Chondrocyte (in vitro differentiated cells): ENCODE results near the gene CDK16. TPM values are rescaled to one million over a fixed set of nuclear protein-coding genes. Genes with fewer than 3 reads are reported as not detected.

Source experiments
- DNase-seq: peaks from one replicate; pipeline ENCODE4 v3.0.0; 2021; ENCODE audit warnings: mixed read lengths, low spot score
- H3K27ac Mint-ChIP-seq: one replicate; pipeline ENCODE4 v1.8.0; 2021; ENCODE audit warnings: mild to moderate bottlenecking, moderate library complexity, mixed read lengths; ENCODE audit not compliant: unreplicated experiment
- H3K27me3 Mint-ChIP-seq: 2 replicates; pipeline ENCODE4 v1.8.0; 2021; ENCODE audit warnings: low read depth, mixed read lengths
- H3K36me3 Mint-ChIP-seq: 2 replicates; pipeline ENCODE4 v1.8.0; 2021; ENCODE audit warnings: low read depth, mixed read lengths
- H3K4me1 Mint-ChIP-seq: 2 replicates; pipeline ENCODE4 v1.8.0; 2021; ENCODE audit warnings: low read depth, mild to moderate bottlenecking, mixed read lengths
- H3K4me3 Mint-ChIP-seq: one replicate; pipeline ENCODE4 v1.8.0; 2021; ENCODE audit warnings: mild to moderate bottlenecking, moderate library complexity, mixed read lengths; ENCODE audit not compliant: unreplicated experiment
- H3K9me3 Mint-ChIP-seq: 2 replicates; pipeline ENCODE4 v1.8.0; 2021; ENCODE audit warnings: low read depth, mixed read lengths
- CTCF ChIP-seq: fragments of 200-600 bp; sonication (generic); IDR thresholded peaks from 2 replicates; pipeline ENCODE4 v1.5.0; 2021; ENCODE audit warnings: antibody characterized with exemption, mild to moderate bottlenecking, moderate library complexity
- total RNA-seq: library from RNA; stranded (reverse); gene quantifications from 3 replicates; pipeline ENCODE4 v1.2.1, GENCODE V29; 2021

CDK16 gene
- total RNA-seq, 1 donor from 2014 or later: 172 TPM

- TF ChIP-seq CTCF: no peak
- no peak overlapping the region for H3K27ac Mint-ChIP-seq
- H3K9me3 Mint-ChIP-seq: no peaks in the 10 kb centered on the region
- peaks cover 6% of the 10 kb centered on the region for H3K36me3 Mint-ChIP-seq
- H3K4me3 Mint-ChIP-seq: no peak overlapping the region
- DNase-seq: peak; percentile 94
- H3K4me1 Mint-ChIP-seq: no peaks in the 10 kb centered on the region
- no peaks in the 10 kb centered on the region for H3K27me3 Mint-ChIP-seq
These were observed 33.2 kb upstream of the CDK16 start for GRCh38 chrX:47185241-47185640.

- no peaks in the 10 kb centered on the region for H3K9me3 Mint-ChIP-seq
- H3K4me3 Mint-ChIP-seq: no peak overlapping the region
- DNase-seq: peak; percentile 86
- H3K27ac Mint-ChIP-seq: no peak overlapping the region
- H3K27me3 Mint-ChIP-seq: no peaks in the 10 kb centered on the region
- H3K36me3 Mint-ChIP-seq: peaks cover 6% of the 10 kb centered on the region
- TF ChIP-seq CTCF: no peak
- H3K4me1 Mint-ChIP-seq: peaks cover 4% of the 10 kb centered on the region
These were observed 32.3 kb upstream of the CDK16 start for GRCh38 chrX:47186096-47186740.

GRCh38 chrX:47187106-47187677 is 31.3 kb upstream of the CDK16 start:
- Mint-ChIP-seq H3K4me1 (peaks cover 12% of the 10 kb centered on the region), H3K36me3 (peaks cover 5% of the 10 kb centered on the region), H3K9me3 (no peaks in the 10 kb centered on the region), H3K4me3 (no peak overlapping the region), H3K27ac (no peak overlapping the region), H3K27me3 (no peaks in the 10 kb centered on the region)
- peak; percentile 42 for DNase-seq
- no peak for TF ChIP-seq CTCF

GRCh38 chrX:47189906-47190305 is 28.6 kb upstream of the CDK16 start:
- Mint-ChIP-seq H3K4me3 (no peak overlapping the region), H3K27ac (no peak overlapping the region), H3K27me3 (no peaks in the 10 kb centered on the region), H3K9me3 (no peaks in the 10 kb centered on the region), H3K4me1 (peaks cover 32% of the 10 kb centered on the region), H3K36me3 (peaks cover 5% of the 10 kb centered on the region)
- TF ChIP-seq CTCF: no peak
- peak; percentile 86 for DNase-seq

DNA sequence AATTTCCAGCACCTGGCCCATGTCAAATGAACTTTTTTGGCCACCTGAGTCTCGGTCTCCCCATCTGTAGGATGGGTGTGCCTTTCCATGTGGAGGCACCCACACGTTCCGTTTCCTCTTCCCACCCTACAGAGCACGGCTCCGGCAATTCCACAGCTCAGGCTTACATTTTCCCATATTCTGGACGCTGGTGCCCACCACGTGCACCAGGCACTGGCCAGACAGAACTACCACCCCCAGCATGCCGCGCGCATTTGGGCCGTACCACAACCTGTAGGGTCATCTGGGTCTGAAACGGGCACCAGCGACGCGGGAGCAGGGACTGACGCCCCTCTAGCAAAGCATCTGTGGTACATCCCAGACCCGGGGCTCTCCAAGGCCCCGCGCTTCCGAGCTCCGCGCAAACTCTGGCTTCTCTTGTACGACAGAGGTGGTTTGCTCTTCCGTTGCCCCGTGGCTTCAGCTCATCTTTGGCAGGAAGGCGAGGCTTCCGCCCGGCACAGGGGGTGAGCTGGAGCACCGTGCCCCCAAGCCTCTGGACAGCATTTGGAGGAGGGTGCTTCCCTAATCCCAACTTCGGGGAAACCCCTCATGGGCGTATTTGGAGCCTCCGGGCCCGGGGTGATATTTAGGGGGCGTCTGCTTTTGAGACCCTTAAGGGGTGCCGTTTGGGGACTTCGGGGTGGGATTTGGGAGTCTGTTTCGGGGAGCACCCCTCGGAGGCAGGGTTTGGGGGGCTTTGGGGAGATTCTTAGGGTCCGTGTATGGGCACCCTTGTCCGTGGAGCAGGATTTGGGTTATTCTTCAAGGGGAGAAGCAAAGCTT is 27.8 kb upstream of the CDK16 start:
- no peak for TF ChIP-seq CTCF
- H3K4me3 Mint-ChIP-seq: peak overlapping the region; percentile 90

More for the DNA sequence above, 27.8 kb upstream of the CDK16 start:
- DNase-seq: peak; percentile 95
- H3K27me3 Mint-ChIP-seq: no peaks in the 10 kb centered on the region
- H3K36me3 Mint-ChIP-seq: peaks cover 2% of the 10 kb centered on the region
- peak overlapping the region; percentile 87 for H3K27ac Mint-ChIP-seq
- no peaks in the 10 kb centered on the region for H3K9me3 Mint-ChIP-seq
- H3K4me1 Mint-ChIP-seq: peaks cover 39% of the 10 kb centered on the region
